A549 treated with RU486 at 1 μM for 4 hours (cell line): ENCODE results near the gene OOSP1. TPM values are rescaled to one million over a fixed set of nuclear protein-coding genes. Genes with fewer than 3 reads are reported as not detected.

ENCODE experiments used
- total RNA-seq: library from RNA; stranded (reverse); fragments of 200-300 nt; extraction: Qiagen RNA extraction; gene quantifications from 5 replicates; pipeline ENCODE4 v1.2.3, GENCODE V29; 2022; ENCODE audit warnings: low read depth

The OOSP1 gene
- total RNA-seq: not detected in 5 replicates

GRCh38 chr11:59938132-59938531 is at the start of gene OOSP1:
Gene OOSP1, plus strand, starts transcription at chr11:59938432. Its CDS starts 23 bp downstream, at chr11:59938455.

GRCh38 chr11:59963733-59964132 is 25.5 kb downstream of the OOSP1 start, which contains the start of gene OOSP4A:
Gene OOSP4A, plus strand, starts transcription at chr11:59964033. Its CDS starts 0 bp downstream, at chr11:59964033.

Other genes starting within 250 kb of the OOSP1 start
- gene OR10V1, start 224.6 kb upstream of the OOSP1 start, total RNA-seq: not detected in 5 replicates
- gene STX3, start 183.1 kb upstream of the OOSP1 start, total RNA-seq: 24.1 to 30.8 TPM (median 29.3 TPM) in 5 replicates
- 60.2 to 66.4 TPM (median 65.1 TPM) in 5 replicates for gene MRPL16, start 127.7 kb upstream of the OOSP1 start, total RNA-seq
- not detected in 5 replicates for gene CBLIF, start 92.9 kb upstream of the OOSP1 start, total RNA-seq
- 0.15 to 0.50 TPM (median 0.43 TPM) in 5 replicates for gene TCN1, start 71.9 kb upstream of the OOSP1 start, total RNA-seq
- gene OOSP3, start 59.6 kb upstream of the OOSP1 start, total RNA-seq: not detected in 5 replicates
- not detected in 5 replicates for gene OOSP4A, start 25.6 kb downstream of the OOSP1 start, total RNA-seq
- gene OOSP4B, start 78.7 kb downstream of the OOSP1 start, total RNA-seq: not detected in 5 replicates
- gene OOSP2, start 102.0 kb downstream of the OOSP1 start, total RNA-seq: not detected in 5 replicates
- not detected in 5 replicates for gene MS4A3, start 118.2 kb downstream of the OOSP1 start, total RNA-seq
- gene MS4A2, start 150.2 kb downstream of the OOSP1 start, total RNA-seq: not detected in 5 replicates
- gene MS4A6A, start 244.7 kb downstream of the OOSP1 start, total RNA-seq: not detected in 5 replicates